ENCODE results near the gene TLCD1.
"Not testable (repeated sequence)": the region's sequence is repeated elsewhere in the genome, so short reads cannot be mapped to it uniquely, and the experiment has no call there.

TLCD1 gene

GRCh38 chr17:28728364-28729200, 2.5 kb upstream of the TLCD1 start, which contains the start of gene NEK8:
NEK8 (plus strand) TSS chr17:28728788; CDS start chr17:28728814, 26 bp downstream.
- peak; percentile 80 to 84 for DNase-seq

DNA sequence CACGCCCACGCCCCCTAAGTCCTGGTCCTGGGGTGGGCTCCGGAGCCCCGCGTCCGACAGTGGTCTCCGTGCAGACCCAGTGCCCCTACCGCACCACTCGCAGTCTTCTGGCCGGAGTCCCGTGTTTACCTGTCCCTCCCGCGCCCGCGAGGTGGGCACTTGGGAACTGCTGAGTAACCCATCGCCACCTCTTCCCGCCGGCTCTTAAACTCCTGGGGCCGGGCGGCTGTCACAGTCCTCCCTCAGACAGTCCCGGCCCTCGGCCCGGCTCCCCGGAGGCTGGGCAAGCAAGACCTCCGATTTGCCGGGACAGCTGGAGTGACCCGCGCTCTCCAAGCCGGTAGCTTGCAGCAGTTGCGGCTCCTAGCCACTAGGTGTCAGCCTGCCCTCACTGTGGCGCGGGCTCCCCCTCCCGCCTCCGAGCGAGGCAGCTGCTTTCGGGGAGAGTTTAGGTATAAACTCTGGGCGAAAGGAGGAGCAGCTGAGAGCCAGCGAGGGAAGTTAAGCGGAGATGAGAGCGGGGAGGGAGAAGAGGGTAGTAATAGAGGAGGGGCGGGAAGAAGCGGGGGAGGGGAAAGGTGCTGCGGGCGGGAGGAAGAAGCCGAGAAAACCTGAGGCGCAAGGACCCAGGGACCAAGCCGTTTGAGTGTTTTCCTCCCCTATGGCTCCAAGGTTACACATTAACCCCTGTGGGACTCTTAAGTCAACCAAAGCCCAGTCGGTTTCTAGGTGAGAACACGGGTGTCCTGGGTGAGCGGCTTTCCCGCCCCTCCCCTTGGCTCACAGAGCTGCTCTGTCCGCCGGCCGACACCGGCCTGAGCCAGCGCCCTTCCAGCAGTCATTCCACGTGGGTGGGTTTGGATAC, 826 bp upstream of the TLCD1 start:
- DNase-seq = peak; percentile 86 to 94

DNA sequence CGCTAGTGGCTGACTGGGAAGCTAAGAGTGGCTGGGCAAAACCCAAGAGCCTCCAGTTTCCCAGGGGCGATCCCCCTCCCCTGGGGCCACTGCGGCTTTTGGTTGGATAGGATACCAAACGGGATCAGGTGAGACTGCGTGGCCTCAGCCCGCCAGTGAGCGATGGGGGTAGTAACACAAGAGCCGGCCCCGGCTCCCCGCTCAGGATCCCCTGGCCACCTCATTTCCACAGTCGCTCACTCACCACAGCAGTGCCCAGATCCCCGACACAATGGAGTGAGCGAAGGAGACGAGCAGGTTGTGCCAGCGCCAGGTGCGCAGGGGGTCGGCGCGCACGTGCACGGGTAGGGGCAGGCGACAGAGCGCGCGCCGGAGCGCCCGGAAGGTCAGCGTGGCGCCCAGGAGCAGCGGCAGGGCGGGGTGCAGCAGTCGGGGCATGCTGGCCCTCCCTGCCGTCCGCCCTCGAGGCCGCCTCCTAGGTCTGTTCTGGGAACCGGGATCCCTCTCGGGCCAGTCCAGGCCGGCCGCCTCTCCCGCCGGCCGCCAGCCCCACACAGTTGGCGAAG, 290 bp downstream of the TLCD1 start:
- DNase-seq = peak; percentile 30 to 33

GRCh38 chr17:28725166-28725659, 820 bp downstream of the TLCD1 start:
- DNase-seq = no peak

GRCh38 chr17:28724500-28725165, 1.4 kb downstream of the TLCD1 start:
- no peak for DNase-seq

- not testable (repeated sequence) for DNase-seq
Observed at GRCh38 chr17:28723836-28724499, 2.1 kb downstream of the TLCD1 start.

DNA sequence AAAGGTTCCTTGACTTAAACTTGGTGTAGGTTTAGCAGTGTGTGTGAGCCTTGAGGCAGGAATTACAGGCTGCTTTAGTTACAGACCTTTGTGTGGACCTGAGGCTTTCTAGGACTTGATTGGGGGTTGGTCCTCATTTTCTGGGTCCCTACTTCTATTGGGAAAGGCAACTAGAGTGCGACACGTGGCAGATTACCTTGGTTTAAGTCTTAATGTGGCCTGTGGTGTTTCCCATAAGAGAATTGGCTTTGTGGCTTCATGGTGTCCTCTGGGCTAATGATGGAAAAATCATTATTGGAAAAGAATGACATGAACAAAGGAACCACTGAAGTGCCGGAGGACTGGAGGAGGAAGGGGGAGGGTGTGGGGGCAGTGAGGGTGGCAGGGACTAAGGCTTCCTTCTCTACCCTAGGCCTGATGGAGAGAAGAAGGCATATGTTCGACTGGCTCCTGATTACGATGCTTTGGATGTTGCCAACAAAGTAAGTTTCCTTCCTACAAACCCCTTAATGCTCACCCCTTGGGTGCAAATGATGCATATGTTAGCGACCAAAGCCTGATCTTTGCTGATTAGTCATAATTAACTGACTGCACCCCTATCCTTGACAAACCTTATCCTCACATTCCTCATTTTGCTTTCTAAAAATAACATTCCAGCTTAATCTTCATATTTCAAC, 2.7 kb downstream of the TLCD1 start:
- no peak for DNase-seq

DNA sequence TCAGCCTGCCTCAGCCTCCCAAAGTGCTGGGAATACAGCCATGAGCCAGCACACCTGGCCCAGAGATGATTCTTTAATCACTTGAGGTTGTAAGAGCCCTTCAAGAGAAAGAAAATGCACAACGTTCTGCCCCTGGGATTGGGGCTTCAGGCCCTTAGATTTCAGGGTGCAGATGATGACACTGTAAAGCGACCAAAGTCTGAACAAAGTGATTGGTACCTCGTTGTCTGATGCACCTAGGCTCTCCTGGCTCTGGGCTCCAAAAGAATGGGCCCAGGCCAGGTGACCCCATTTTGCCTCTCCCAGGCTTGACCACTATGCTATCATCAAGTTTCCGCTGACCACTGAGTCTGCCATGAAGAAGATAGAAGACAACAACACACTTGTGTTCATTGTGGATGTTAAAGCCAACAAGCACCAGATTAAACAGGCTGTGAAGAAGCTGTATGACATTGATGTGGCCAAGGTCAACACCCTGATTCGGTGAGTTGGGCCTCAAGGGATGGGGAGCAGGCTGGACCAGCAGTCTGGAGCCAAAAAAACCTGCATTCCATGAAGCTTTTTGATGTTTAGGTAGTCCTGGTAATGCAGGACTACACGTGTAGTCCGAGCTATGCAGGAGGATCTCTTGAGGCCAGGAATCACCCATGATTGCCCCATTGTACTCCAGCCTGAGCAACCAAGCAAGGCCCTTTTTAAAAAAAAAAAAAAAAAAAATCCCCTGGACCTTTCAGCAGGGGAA, 3.4 kb downstream of the TLCD1 start:
- no peak for DNase-seq

DNA sequence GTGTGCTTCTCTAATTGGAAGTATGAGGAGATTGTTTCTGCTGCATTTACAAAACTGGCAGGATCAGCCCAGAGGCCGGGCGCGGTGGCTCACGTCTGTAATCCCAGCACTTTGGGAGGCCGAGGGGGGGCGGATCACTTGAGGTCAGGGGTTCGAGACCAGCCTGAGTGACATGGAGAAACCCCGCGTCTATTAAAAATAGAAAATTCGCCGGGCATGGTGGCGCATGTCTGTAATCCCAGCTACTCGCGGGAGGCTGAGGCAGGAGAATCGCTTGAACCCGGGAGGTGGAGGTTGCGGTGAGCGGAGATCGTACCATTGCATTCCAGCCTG, 5.1 kb downstream of the TLCD1 start:
- not testable (repeated sequence) for DNase-seq

- DNase-seq = no peak
Observed at GRCh38 chr17:28720247-28720996, 5.6 kb downstream of the TLCD1 start.

DNA sequence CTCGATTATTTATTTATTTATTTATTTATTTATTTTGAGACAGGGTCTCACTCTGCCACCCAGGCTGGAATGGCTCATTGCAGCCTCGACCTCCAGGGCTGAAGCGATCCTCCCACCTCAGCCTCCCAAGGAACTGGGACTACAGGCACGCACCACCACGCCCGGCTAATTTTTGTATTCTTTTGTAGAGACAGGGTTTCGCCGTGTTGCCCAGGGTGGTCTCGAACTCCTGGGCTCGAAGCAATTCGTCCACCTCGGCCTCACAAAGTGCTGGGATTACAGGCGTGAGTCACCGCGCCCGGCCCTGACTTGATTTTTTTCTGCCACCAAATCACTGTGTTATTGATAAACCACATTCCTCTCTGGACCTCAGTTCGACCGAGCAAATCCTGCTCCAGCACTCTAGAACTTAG, 7.0 kb downstream of the TLCD1 start:
- DNase-seq = no peak

GRCh38 chr17:28718333-28719020, 7.6 kb downstream of the TLCD1 start:
- no peak for DNase-seq

DNA sequence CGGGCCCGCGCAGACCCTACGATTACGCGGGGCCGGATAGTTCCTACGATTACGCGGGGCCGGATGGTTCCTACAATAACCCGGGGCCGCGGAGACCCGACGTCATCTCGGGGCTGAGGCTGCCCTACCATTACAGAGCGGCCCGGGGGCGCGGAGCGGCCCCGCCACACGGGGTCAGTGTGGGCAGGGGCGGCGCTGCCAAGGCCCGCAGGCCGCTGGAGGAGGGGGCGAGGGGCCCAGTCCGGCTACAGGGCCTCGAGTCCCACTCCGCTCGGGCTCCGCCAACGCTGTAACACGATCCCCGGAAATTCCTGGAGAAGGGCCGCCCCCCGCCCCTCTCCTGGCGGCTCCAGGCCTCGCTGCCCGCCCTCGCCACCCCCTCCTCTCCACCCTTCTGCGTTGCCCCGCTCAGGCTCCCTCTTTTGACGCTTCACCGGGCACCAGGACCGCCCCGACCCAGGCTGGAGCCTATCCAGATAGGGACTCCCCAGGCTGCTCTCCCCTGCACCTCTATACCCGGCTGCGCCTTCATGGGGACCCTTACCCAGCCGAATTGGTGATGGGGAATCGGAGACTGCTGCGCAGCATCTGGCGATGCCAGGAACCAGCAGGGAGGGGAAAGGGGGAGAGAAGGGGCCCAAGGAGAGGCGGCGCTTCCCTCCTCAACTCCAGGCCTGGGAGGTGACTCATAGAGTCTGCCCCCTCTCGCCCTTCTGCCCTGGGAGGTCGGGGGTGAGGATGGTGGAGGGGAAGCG, 8.3 kb downstream of the TLCD1 start, which contains the start of gene RAB34:
Gene RAB34 (minus strand): TSS at position 291 of the 755 bp plus-strand sequence. CDS start 602 bp downstream, outside the sequence.
- no peak for DNase-seq

DNA sequence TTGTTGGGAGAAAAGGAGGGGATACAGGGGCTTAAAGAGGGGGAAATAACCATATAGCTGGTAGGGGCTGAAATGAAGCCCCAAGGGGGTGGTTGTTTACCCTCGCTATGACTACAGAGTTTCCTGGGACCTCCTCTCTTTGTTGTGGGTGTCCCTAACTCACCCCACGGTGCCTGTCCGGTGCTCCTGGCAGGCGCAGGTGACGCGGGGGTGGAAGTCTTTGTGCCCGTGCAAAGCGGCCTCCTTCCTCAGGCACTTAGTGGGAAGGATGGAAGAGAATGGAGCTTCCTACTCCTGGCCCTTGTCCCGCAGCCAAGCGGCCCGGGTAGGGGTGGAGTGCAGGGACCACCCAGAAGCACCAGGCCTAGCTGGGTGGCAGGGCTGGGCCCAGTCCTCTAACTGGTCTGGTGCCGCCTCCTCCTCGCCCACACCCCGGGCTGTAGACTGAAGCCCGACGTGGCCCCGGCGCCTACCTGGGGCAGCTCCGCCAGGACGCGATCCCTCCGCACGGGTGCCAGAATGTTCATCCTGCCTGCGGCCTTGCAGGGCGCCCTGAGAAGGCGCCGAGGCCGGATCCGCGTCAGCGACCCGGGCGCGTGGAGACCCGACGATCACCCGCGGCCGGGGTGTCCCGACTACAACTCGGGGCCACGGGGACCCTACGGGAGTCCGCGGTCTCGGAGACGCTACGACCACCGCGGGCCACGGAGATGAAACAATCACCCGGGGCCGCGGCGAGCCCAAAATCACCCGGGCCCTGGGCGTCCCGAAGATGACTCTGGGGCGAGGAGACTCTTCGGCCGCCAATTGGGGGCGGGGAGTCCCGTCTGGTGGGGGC, 9.1 kb downstream of the TLCD1 start:
- DNase-seq = no peak

- no peak for DNase-seq
Observed at GRCh38 chr17:28715217-28715616, 10.8 kb downstream of the TLCD1 start.

- no peak for DNase-seq
Observed at GRCh38 chr17:28714281-28714680, 11.8 kb downstream of the TLCD1 start.

- DNase-seq = no peak
Observed at GRCh38 chr17:28712705-28713415, 13.2 kb downstream of the TLCD1 start.

Measured in NCI-H187 (cell line).